GM23338 (cell line): ENCODE measurements around the gene LRRFIP1.

Experiments used
- EZH2 ChIP-seq: fragments of 200-600 bp; sonication (generic); IDR thresholded peaks from one replicate; pipeline ENCODE4 v1.8.0; 2017; ENCODE audit warnings: antibody characterized with exemption, mild to moderate bottlenecking, low read depth; ENCODE audit not compliant: unreplicated experiment
- EZH2phosphoT487 ChIP-seq: fragments of 200-600 bp; sonication (generic); IDR thresholded peaks from one replicate; pipeline ENCODE4 v1.8.1; 2018; ENCODE audit warnings: antibody characterized with exemption; ENCODE audit not compliant: unreplicated experiment
- ZNF331 ChIP-seq: fragments of 250-450 bp; sonication (Bioruptor Pico); IDR thresholded peaks from 2 replicates; pipeline ENCODE4 v1.5.0; 2020; ENCODE audit warnings: low read depth, mild to moderate bottlenecking, moderate library complexity
- TF ChIP-seq, protein P1 (sequence below), 2 experiments: fragments of 200-600 bp in 1 of 2; sonication (generic) in 1 of 2; conservative IDR thresholded peaks; 2 replicates each; pipeline versions ENCODE4 v1.5.1 to v1.6.1; 2016 to 2017; ENCODE audit warnings: antibody characterized with exemption in 2 of 2, low read depth in 2 of 2, mild to moderate bottlenecking in 2 of 2, moderate library complexity in 1 of 2

DNA sequence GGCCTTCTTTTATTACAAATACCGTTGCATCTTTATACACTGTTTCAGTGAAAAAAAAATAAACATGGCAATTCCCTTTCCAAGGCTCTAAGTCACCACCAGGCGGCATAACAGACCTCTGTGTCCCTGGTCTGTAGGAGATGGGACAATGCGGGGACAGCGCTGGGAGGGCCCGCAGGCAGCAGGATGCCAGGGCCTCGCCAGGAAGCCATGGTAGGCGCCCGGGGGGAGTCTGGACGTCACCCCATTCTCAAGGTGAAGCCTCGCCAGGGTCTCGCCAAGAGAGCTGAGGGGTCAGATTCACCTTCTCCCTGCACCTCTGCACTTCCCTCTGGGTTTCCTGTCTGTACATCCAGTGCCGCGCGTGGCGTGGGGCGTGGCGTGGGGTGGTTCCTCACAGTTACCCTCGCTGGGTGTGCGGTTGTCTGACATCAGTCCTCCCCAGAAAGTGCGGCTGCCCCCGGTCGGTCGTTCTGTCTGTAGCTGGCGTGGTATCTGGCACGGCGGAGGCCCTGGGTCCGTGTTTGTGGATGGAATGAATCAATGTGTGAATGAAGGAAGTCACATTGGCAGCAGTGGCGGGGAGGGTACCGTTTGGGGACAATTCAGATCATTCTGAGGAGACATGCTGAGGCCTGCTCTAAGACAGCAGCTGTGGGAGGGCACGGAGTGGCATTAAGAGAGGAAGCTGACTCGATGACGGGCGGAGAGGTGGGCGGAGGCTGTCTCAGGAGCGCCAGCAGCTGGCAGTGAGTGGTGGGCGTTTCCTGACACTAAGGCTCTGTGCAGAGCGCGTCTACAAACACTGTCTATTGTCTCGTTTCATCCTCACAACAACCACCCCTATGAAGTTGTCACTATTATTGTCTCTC is 46.0 kb downstream of the LRRFIP1 start:
- TF ChIP-seq EZH2, result no peak
- TF ChIP-seq EZH2phosphoT487, result no peak
- TF ChIP-seq, protein P1, sequence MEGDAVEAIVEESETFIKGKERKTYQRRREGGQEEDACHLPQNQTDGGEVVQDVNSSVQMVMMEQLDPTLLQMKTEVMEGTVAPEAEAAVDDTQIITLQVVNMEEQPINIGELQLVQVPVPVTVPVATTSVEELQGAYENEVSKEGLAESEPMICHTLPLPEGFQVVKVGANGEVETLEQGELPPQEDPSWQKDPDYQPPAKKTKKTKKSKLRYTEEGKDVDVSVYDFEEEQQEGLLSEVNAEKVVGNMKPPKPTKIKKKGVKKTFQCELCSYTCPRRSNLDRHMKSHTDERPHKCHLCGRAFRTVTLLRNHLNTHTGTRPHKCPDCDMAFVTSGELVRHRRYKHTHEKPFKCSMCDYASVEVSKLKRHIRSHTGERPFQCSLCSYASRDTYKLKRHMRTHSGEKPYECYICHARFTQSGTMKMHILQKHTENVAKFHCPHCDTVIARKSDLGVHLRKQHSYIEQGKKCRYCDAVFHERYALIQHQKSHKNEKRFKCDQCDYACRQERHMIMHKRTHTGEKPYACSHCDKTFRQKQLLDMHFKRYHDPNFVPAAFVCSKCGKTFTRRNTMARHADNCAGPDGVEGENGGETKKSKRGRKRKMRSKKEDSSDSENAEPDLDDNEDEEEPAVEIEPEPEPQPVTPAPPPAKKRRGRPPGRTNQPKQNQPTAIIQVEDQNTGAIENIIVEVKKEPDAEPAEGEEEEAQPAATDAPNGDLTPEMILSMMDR (conservative IDR thresholded peaks at IDR 0.05; ENCODE audit: low read depth in 2 of 2), result peak; percentile 78 to 86
- no peak for TF ChIP-seq ZNF331 (CRISPR knock-in tag)
